C4-2B (cell line): Measurements from ENCODE around the gene KIF21A.

Experiments used
- ZFX ChIP-seq: fragments of 450-650 bp; IDR thresholded peaks from 2 replicates; pipeline ENCODE4 v1.6.1; 2017
- TF ChIP-seq, protein P1 (sequence below): fragments of 450-650 bp; conservative IDR thresholded peaks from 2 replicates; pipeline ENCODE4 v1.5.1; 2017; ENCODE audit warnings: mild to moderate bottlenecking

DNA sequence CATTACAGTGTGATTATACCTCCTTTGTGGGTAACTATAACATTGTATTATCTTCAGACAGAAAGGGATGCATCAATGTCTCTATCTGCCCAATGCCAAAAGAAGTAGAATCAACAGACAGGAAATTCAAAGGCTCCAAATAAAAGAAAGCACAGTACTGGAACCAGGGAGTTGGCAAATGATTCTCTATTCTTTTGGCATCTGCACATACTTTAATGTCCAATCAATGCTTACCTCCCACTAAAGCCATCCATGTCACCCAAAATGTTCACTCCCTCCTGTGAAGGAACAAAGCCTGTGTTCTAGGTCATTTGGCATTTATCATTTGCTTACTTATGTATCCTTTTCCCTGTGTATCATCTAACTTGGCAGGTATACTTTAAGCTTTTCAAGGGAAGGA lies 36.7 kb downstream of the KIF21A start:
- TF ChIP-seq, protein P1, sequence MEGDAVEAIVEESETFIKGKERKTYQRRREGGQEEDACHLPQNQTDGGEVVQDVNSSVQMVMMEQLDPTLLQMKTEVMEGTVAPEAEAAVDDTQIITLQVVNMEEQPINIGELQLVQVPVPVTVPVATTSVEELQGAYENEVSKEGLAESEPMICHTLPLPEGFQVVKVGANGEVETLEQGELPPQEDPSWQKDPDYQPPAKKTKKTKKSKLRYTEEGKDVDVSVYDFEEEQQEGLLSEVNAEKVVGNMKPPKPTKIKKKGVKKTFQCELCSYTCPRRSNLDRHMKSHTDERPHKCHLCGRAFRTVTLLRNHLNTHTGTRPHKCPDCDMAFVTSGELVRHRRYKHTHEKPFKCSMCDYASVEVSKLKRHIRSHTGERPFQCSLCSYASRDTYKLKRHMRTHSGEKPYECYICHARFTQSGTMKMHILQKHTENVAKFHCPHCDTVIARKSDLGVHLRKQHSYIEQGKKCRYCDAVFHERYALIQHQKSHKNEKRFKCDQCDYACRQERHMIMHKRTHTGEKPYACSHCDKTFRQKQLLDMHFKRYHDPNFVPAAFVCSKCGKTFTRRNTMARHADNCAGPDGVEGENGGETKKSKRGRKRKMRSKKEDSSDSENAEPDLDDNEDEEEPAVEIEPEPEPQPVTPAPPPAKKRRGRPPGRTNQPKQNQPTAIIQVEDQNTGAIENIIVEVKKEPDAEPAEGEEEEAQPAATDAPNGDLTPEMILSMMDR = no peak
- TF ChIP-seq ZFX = no peak
